Measurements from ENCODE around the gene ATP11B. TPM values are rescaled to one million over a fixed set of nuclear protein-coding genes. Genes with fewer than 3 reads are reported as not detected.

ATP11B gene
- total and polyA plus RNA-seq, 9 of the 15 experiments (the other 6 are each of a cell fraction or from before 2014, with no cell fraction given) = 11.9 to 68.7 (median 41.8) TPM

GRCh38 chr3:182940266-182940808 lies 147.0 kb downstream of the ATP11B start:
- Histone ChIP-seq H3K9me1 (ENCODE audit: control insufficient read depth, insufficient read depth, low read length) (no peaks in the 10 kb centered on the region), H3K36me3 (ENCODE audit: control insufficient read depth, insufficient read depth, low read length) (peaks cover 16% of the 10 kb centered on the region; the same call in 1 of the 3 replicates), H2AFZ (ENCODE audit: low read depth, low read length) (no peak overlapping the region), H3K4me3 (no peak overlapping the region), H3K9me3 (replicated peaks; ENCODE audit: control insufficient read depth, insufficient read depth, low read depth, low read length) (no peaks in the 10 kb centered on the region), H3K4me1 (replicated peaks in 1 of 2; ENCODE audit: control insufficient read depth in 2 of 2, insufficient read depth in 2 of 2, low read length in 2 of 2) (peaks cover 0 to 8% of the 10 kb centered on the region in 2 experiments; a peak in 3 of 5 replicates), H3K27me3 (ENCODE audit: control insufficient read depth in 2 of 2, insufficient read depth in 2 of 2, low read length in 2 of 2) (no peaks in the 10 kb centered on the region), H3K4me2 (ENCODE audit: insufficient read depth, low read length) (no peak overlapping the region), H3K9ac (ENCODE audit: insufficient read depth in 1 of 2, low read depth in 2 of 2, low read length in 2 of 2) (no peak overlapping the region), H4K20me1 (replicated peaks; ENCODE audit: control insufficient read depth, insufficient read depth, low read length) (0 out of 2 replicates have a peak, but pooled peaks cover 2% of the 10 kb centered on the region), H3K27ac (ENCODE audit: extremely low read depth, low read depth, low read length) (no peak overlapping the region), H3K79me2 (ENCODE audit: control insufficient read depth, insufficient read depth, low read length) (no peaks in the 10 kb centered on the region)
- DNase-seq (ENCODE audit: extremely low read depth in 1 of 4, low spot score in 3 of 4) (no peak), ATAC-seq (no peak), FAIRE-seq (no peak)
- 73% methylated on average over 4 of the region's 4 CpGs for WGBS (ENCODE audit: insufficient coverage, low coverage, missing lambda C conversion rate)
- BruUV-seq (replicated peaks) = no TSS peak
- in situ Hi-C loops (cut with MboI) (no loop called here), intact Hi-C loops (cut with micrococcal nuclease) (no loop called here)
- TF ChIP-seq SRSF9 (IDR thresholded peaks at IDR 0.05; ENCODE audit: borderline replicate concordance, low read depth, low read length) (no peak), SMAD1 (IDR thresholded peaks at IDR 0.05; ENCODE audit: low read depth, low read length, partially characterized antibody) (no peak), ZNF124 (CRISPR knock-in tag; IDR thresholded peaks at IDR 0.05) (no peak), GTF2E2 (tag; IDR thresholded peaks at IDR 0.05) (no peak)
- TF ChIP-seq, protein P1, sequence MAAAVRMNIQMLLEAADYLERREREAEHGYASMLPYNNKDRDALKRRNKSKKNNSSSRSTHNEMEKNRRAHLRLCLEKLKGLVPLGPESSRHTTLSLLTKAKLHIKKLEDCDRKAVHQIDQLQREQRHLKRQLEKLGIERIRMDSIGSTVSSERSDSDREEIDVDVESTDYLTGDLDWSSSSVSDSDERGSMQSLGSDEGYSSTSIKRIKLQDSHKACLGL (CRISPR knock-in tag; IDR thresholded peaks at IDR 0.05; ENCODE audit: borderline replicate concordance, poor library complexity, severe bottlenecking) = no peak
- ChIA-PET CTCF (ENCODE audit: low intra/inter-chr PET ratio) (no interaction called here), POLR2A (no interaction called here)
